Activated naive CD8-positive, alpha-beta T cell treated with anti-CD3 and anti-CD28 coated beads, Interleukin-2, amount 10 ng/mL, durations not matched to agents 7 days and 5 days (primary cell): ENCODE data around the gene UBE2U. TPM values are rescaled to one million over a fixed set of nuclear protein-coding genes. Genes with fewer than 3 reads are reported as not detected.

Experiments used
- ATAC-seq: fragments of 150-1000 bp; cut with Tn5 transposase; one replicate; pipeline ENCODE4 v1.10.0; 2021; ENCODE audit warnings: low read depth, moderate library complexity
- POLR2A ChIA-PET: fragments of 350-600 bp; sonication (Branson Sonifier 250); formaldehyde crosslinking; loops from one replicate; lab custom pipeline; 2021; ENCODE audit warnings: antibody characterized with exemption; lab: Charles Lee
- DNase-seq: peaks from one replicate; pipeline ENCODE4 v3.0.0; 2021
- H3K27ac Mint-ChIP-seq: one replicate; pipeline ENCODE4 v1.8.0; 2022; ENCODE audit warnings: mild to moderate bottlenecking, mixed read lengths
- H3K27me3 Mint-ChIP-seq: one replicate; pipeline ENCODE4 v1.8.0; 2022; ENCODE audit warnings: mild to moderate bottlenecking, moderate library complexity, mixed read lengths
- H3K36me3 Mint-ChIP-seq: one replicate; pipeline ENCODE4 v1.8.0; 2021; ENCODE audit warnings: mild to moderate bottlenecking, mixed read lengths
- H3K4me1 Mint-ChIP-seq: one replicate; pipeline ENCODE4 v1.8.0; 2021; ENCODE audit warnings: mixed read lengths
- H3K4me3 Mint-ChIP-seq: one replicate; pipeline ENCODE4 v1.8.0; 2022; ENCODE audit warnings: mild to moderate bottlenecking, moderate library complexity, mixed read lengths
- H3K9me3 Mint-ChIP-seq: one replicate; pipeline ENCODE4 v1.8.0; 2021; ENCODE audit warnings: mixed read lengths
- total RNA-seq, 2 experiments: library from RNA; stranded (reverse); gene quantifications; one replicate each; pipeline ENCODE4 v1.2.3, GENCODE V29; 2021

Gene UBE2U, protein sequence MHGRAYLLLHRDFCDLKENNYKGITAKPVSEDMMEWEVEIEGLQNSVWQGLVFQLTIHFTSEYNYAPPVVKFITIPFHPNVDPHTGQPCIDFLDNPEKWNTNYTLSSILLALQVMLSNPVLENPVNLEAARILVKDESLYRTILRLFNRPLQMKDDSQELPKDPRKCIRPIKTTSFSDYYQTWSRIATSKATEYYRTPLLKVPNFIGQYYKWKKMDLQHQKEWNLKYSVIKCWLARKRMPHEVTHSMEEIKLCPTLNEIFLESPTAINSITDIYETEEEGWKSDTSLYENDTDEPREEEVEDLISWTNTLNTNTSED
- not detected for total RNA-seq

DNA sequence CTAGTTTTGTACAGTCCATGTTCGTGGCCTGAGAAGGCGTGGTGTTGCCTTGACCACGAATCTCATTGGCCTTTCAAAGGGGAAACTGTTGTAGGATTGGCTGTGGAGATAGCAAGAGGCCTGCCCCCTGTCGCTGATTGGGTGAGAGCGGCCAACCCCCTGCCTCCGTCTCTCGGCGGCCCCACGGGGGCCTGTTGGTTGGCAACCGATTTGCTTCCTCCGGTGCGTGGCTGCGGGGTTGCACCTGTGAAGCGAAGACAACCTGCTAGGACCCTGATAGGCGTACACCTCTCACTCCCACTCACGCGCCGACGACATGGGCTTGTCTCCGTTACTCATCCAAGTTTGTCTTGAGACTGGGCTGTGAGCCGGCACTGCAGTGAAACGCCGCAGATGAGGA, at the start of gene UBE2U:
UBE2U (plus strand) TSS at position 204 of the 400 bp plus-strand sequence. CDS start 428 bp downstream, outside the sequence.
- H3K27ac Mint-ChIP-seq: no peak within 1 kb of the TSS
- no peaks in the 10 kb centered on the region for H3K9me3 Mint-ChIP-seq
- no peaks in the 10 kb centered on the region for H3K36me3 Mint-ChIP-seq
- no peak within 1 kb of the TSS for H3K4me3 Mint-ChIP-seq
- ATAC-seq (no peak), DNase-seq (no peak)
- no peaks in the 10 kb centered on the region for H3K4me1 Mint-ChIP-seq
- H3K27me3 Mint-ChIP-seq: peaks cover 14% of the 10 kb centered on the region
- POLR2A ChIA-PET: no interaction called here

DNA sequence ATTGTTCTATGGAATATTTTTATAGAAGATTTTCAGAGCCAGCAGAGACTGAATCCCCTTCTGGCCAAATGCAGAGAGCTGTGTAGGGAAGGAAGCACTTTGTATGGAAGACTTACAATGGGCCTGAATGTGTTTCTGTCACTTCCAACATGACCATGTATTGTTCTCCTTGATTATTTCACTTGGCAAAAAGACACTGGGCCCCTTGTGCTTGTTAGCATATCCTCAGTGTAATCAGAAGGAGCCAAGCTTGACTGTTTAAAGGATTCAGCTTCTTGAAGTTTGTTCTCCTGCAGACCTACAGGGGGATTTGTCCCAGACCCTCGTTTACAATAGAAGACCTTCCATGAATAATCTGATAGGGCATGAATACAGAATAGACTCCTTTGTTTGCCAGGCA, 48.1 kb upstream of the UBE2U start:
- Mint-ChIP-seq H3K36me3 (no peaks in the 10 kb centered on the region), H3K27me3 (peaks cover 3% of the 10 kb centered on the region), H3K9me3 (no peaks in the 10 kb centered on the region), H3K4me3 (no peak overlapping the region), H3K4me1 (no peaks in the 10 kb centered on the region), H3K27ac (no peak overlapping the region)
- ATAC-seq (no peak), DNase-seq (no peak)
- POLR2A ChIA-PET: no interaction called here

DNA sequence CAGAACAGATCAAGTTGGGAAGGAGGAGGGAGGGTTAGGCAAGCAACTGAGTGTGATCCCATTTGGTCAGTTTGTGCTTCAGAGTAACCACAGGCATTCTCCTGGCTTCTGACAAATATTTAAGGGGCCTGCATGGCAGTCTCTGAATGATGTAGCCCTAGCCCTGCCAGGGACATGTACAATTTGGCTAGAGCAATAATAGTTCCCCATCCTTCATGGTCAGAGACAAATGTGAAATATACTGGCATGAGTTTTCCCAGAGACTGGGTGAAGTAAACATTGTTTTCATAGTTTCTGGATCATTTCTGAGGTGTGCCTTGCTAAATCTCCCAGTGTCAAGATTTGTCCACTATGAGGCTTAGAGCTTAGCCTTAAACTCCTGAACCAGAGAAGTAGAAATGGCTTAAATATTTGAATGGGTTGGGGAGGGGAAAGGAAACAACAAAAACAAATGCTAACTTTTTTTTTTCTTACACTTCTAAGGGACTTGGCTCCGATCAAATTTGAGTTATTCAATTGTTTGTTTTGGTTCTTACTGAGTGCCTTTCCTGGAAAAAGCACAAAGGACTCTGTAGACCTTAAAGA, 42.0 kb upstream of the UBE2U start:
- Mint-ChIP-seq H3K4me1 (no peaks in the 10 kb centered on the region), H3K27me3 (peaks cover 11% of the 10 kb centered on the region), H3K27ac (no peak overlapping the region), H3K36me3 (no peaks in the 10 kb centered on the region), H3K4me3 (no peak overlapping the region), H3K9me3 (no peaks in the 10 kb centered on the region)
- no peak for DNase-seq
- no peak for ATAC-seq
- POLR2A ChIA-PET: no interaction called here

DNA sequence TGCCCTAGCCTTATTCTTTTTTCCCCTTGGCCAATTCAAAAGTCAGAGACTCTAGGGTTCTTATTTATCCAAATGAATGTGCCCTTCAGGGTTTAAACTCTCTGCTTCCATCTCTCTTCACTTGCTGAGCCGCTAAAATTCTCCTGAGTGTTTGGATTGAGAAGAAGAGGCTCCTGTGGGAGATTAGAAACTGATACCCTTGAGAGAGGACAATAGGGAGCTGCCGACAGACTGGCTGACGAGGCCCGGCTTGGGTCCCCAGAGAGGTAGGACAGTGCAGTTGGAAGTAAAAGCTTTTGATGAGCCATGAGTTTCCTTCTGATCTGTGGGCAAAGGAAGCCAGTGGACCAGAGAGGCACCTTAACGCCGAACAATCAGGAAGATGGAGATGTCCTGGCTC, 41.3 kb upstream of the UBE2U start:
- Mint-ChIP-seq H3K4me3 (no peak overlapping the region), H3K36me3 (no peaks in the 10 kb centered on the region), H3K27me3 (peaks cover 12% of the 10 kb centered on the region), H3K9me3 (no peaks in the 10 kb centered on the region), H3K27ac (no peak overlapping the region), H3K4me1 (no peaks in the 10 kb centered on the region)
- POLR2A ChIA-PET: no interaction called here
- DNase-seq (no peak), ATAC-seq (no peak)

DNA sequence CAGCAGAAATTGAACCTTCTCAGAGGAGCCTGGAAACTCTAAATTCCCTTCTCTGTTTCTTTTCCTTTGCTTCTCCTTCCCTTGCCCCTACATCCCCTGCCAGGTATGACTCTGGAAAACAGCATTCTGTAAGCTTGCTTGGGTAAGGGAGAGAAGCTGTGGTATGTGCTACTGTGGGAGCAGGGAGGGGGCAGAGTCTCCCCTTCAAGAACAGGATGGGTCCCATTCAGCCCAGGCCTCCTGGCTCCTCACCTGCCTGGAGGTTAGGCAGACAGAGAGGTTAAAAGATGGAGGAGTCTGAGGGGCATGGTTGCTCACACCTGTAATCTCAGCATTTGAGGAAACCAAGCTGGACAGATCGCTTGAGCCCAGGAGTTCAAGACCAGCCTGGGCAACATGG, 40.6 kb upstream of the UBE2U start:
- no peaks in the 10 kb centered on the region for H3K9me3 Mint-ChIP-seq
- peaks cover 13% of the 10 kb centered on the region for H3K27me3 Mint-ChIP-seq
- no peak for DNase-seq
- H3K36me3 Mint-ChIP-seq: no peaks in the 10 kb centered on the region
- POLR2A ChIA-PET: no interaction called here
- no peak overlapping the region for H3K4me3 Mint-ChIP-seq
- ATAC-seq: no peak
- no peak overlapping the region for H3K27ac Mint-ChIP-seq
- H3K4me1 Mint-ChIP-seq: no peaks in the 10 kb centered on the region

DNA sequence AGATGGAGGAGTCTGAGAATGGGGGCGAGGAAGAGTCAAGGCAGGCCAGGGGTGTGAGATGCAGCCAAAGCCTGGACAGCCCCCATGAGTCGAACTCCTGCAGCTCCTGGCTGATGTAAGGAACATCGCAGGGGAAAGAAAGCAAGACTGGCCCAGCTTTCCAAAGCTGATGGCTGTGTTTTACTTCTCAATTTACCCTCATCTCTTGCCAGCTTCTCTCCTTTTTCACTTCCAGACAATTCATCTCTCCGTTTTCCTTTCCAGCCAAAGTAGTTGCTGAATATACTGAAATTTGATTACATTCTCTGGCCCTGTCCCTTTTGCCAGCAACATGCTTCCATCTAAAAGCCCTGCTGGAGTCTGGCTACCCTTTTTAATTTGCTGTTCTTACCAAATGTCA, 40.0 kb upstream of the UBE2U start:
- peaks cover 13% of the 10 kb centered on the region for H3K27me3 Mint-ChIP-seq

DNA sequence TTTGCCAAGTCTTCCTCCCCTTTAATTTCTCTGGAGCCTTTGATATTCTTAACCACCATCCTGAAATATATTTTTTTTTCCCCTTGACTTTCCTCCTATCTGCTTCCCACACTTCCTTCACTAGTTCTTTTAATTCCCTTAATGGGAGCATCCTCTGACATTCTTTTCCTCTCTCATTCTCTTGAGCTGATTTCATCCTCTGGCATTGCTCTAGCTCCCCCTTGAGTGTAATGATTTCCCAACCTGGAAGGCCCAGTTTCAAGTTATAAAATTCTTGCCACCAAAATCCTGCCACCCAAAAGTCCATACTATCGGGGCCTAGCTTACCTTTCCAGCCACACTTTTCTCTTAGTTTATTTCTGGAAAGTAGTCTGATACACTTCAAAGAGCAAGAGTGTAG, 39.5 kb upstream of the UBE2U start:
- H3K9me3 Mint-ChIP-seq: no peaks in the 10 kb centered on the region
- H3K27ac Mint-ChIP-seq: no peak overlapping the region
- H3K4me3 Mint-ChIP-seq: no peak overlapping the region
- H3K4me1 Mint-ChIP-seq: no peaks in the 10 kb centered on the region
- no peak for DNase-seq
- no peak for ATAC-seq
- peaks cover 13% of the 10 kb centered on the region for H3K27me3 Mint-ChIP-seq
- POLR2A ChIA-PET: no interaction called here
- no peaks in the 10 kb centered on the region for H3K36me3 Mint-ChIP-seq

More for the DNA sequence above, 40.0 kb upstream of the UBE2U start:
- H3K27ac Mint-ChIP-seq: no peak overlapping the region
- POLR2A ChIA-PET: no interaction called here
- no peaks in the 10 kb centered on the region for H3K36me3 Mint-ChIP-seq
- ATAC-seq (no peak), DNase-seq (no peak)
- H3K4me3 Mint-ChIP-seq: no peak overlapping the region
- no peaks in the 10 kb centered on the region for H3K9me3 Mint-ChIP-seq
- H3K4me1 Mint-ChIP-seq: no peaks in the 10 kb centered on the region

DNA sequence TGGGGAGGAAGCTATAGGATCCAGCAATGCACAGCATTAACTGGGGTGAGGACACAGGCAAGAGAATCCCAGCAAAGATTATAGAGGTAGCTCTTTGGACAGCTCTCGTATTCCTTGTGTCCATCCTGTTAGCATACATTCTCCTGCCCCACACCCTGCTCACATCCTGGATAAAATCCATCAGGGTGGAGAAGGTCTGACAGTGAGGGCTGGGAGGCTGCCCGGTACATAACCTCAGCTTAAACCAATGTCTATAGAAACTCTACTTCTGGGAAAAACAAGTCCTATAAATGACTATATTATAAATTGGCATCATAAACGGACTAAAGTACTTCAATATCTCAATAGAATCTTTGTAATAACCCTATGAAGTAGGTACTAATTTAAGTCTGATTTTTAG, 36.8 kb upstream of the UBE2U start:
- H3K9me3 Mint-ChIP-seq: no peaks in the 10 kb centered on the region
- H3K4me1 Mint-ChIP-seq: peaks cover under 1% of the 10 kb centered on the region
- H3K27ac Mint-ChIP-seq: no peak overlapping the region
- H3K4me3 Mint-ChIP-seq: no peak overlapping the region
- ATAC-seq (no peak), DNase-seq (no peak)
- peaks cover 7% of the 10 kb centered on the region for H3K27me3 Mint-ChIP-seq
- POLR2A ChIA-PET: no interaction called here
- H3K36me3 Mint-ChIP-seq: no peaks in the 10 kb centered on the region

DNA sequence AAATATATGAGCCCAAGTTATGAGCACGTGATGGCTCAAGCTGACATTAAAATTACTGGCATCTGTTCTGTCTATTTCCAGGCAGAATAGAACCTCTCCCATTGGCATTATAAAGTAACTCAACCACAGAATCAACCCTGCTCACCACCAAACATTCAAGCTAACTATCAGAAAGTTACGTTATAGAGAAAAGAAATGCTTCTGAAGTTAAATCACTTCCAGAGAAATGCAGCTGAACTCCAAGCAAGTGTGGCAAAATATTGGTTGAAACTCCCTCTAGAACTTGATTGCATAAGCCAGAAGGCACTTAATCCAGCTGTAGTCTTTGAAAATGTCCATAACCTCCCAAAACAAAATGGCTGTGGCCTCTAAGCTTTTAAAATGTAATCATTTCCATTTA, 36.2 kb upstream of the UBE2U start:
- Mint-ChIP-seq H3K4me1 (peaks cover 6% of the 10 kb centered on the region), H3K9me3 (no peaks in the 10 kb centered on the region), H3K36me3 (no peaks in the 10 kb centered on the region), H3K27me3 (peaks cover 5% of the 10 kb centered on the region), H3K4me3 (no peak overlapping the region), H3K27ac (no peak overlapping the region)
- POLR2A ChIA-PET: no interaction called here
- ATAC-seq (no peak), DNase-seq (no peak)

DNA sequence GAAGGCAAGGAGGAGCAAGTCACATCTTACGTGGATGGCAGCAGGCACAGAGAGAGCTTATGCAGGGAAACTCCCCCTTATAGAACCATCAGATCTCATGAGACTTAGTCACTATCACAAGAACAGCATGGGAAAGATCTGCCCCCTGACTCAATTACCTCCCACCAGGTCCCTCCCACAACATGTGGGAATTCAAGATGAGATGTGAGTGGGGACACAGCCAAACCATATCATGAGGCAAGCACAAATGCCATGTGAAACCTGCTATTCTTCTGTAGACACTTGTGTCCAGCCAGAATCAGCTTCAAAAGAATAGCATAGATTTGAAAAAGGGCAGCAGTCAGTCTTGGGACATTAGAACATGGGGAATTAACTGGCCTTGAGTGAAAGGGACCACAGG, 32.2 kb upstream of the UBE2U start:
- ATAC-seq (no peak), DNase-seq (no peak)
- H3K4me3 Mint-ChIP-seq: no peak overlapping the region
- no peak overlapping the region for H3K27ac Mint-ChIP-seq
- no peaks in the 10 kb centered on the region for H3K9me3 Mint-ChIP-seq
- POLR2A ChIA-PET: no interaction called here
- no peaks in the 10 kb centered on the region for H3K36me3 Mint-ChIP-seq
- peaks cover 6% of the 10 kb centered on the region for H3K4me1 Mint-ChIP-seq
- H3K27me3 Mint-ChIP-seq: peaks cover 11% of the 10 kb centered on the region

DNA sequence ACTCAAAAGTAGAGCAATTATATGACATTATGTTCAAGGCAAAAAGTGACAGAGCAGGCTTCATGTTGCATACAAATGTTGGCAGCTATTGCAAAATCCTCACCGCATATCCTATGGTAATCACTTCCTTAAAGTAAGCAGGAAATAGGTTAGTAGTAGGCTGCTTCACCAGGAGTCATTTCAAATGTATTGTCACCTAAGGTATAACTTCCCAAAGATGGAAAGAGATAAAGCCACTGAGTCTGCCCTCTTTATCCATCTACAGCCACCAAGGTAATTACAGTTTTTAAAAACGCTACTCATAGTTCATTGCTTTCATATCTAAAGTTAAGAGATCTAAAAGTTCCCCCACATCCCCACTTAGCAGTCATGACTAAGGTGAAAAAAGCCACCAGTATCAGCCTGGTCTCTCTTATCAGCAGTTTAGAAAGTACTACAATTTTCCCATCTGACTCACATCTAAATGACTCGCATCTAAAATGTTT, 31.6 kb upstream of the UBE2U start:
- Mint-ChIP-seq H3K4me1 (peaks cover 8% of the 10 kb centered on the region), H3K4me3 (no peak overlapping the region), H3K36me3 (no peaks in the 10 kb centered on the region), H3K9me3 (no peaks in the 10 kb centered on the region), H3K27me3 (peaks cover 13% of the 10 kb centered on the region), H3K27ac (no peak overlapping the region)
- POLR2A ChIA-PET: no interaction called here
- DNase-seq (no peak), ATAC-seq (no peak)

DNA sequence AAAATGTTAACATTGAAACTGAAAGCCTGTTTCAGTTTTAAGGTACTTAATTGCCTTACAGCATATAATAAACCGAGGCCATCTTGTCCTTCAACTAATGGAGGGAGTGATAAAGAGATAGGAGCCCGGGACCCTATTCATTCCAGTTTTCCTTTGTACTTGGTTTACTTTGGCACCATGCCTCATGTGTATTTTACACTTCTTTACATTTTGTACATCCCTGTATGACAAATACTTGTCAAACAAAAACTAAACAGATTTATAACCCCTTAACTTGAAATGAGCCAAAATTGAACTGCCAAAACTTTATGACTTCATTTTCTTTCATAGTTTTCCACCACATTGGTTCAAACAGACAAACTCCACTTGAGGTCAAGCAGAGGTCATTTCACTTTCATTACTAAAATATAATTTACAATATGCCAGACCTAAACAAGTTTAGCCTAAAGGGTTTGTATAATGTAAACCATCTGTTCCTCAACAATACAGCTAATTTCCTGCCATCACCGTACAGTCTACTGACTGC, 30.9 kb upstream of the UBE2U start:
- H3K27me3 Mint-ChIP-seq: peaks cover 11% of the 10 kb centered on the region
- no peak overlapping the region for H3K4me3 Mint-ChIP-seq
- ATAC-seq (no peak), DNase-seq (no peak)
- POLR2A ChIA-PET: no interaction called here
- H3K27ac Mint-ChIP-seq: no peak overlapping the region
- H3K36me3 Mint-ChIP-seq: no peaks in the 10 kb centered on the region
- H3K9me3 Mint-ChIP-seq: no peaks in the 10 kb centered on the region
- peaks cover 8% of the 10 kb centered on the region for H3K4me1 Mint-ChIP-seq

DNA sequence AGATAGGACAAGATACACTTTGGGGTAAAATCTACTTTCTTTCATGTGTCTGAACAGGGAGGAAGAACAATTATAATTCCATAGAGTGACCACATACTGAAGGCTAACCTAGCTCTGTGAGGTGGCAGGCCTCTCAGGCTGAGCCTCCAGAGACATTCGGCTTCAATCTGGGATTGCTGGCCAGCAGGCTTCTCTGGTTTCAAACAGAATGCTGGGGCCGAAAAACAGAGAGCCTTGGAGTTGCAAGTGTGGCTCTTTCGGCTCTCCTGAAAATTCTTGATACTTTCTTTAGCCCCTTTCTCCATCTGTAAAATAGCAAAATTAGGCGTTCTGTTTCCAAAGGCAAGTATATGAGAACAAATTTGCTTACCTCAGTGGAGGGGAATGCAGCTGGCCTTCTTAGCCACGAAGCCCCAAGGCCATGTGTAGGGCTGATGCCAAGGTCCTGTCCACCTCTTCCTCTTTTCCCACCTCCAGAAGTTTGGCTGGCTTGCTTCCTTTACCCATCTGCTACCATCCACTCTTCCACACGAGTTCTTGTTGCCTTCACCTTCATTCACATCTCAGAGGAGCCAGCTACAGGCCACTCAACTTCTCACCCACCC, 30.0 kb upstream of the UBE2U start:
- Mint-ChIP-seq H3K9me3 (no peaks in the 10 kb centered on the region), H3K27ac (no peak overlapping the region), H3K27me3 (peaks cover 11% of the 10 kb centered on the region), H3K4me1 (peaks cover 8% of the 10 kb centered on the region), H3K36me3 (no peaks in the 10 kb centered on the region), H3K4me3 (no peak overlapping the region)
- POLR2A ChIA-PET: no interaction called here
- ATAC-seq (no peak), DNase-seq (no peak)

DNA sequence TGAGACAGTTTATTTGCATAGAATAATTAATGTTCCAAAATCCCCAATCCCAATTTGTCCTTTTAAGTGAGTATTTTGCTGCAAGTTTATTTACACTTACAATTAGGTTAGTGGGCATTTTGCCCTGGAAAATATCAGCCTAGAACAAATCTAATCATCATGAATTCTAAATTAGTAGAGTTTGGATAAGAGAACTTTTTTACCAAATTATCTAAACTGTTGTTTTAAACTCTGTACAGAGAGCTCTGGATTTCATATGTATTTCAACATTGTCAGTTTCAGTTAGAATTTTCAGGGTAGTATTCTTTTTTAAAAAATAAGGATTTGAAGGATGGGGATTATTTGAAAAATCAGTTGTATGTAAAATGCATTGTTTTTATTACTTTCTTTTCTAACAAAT, 27.8 kb upstream of the UBE2U start:
- Mint-ChIP-seq H3K4me1 (peaks cover 8% of the 10 kb centered on the region), H3K4me3 (no peak overlapping the region), H3K9me3 (no peaks in the 10 kb centered on the region), H3K27me3 (peaks cover 14% of the 10 kb centered on the region), H3K36me3 (no peaks in the 10 kb centered on the region), H3K27ac (no peak overlapping the region)
- POLR2A ChIA-PET: no interaction called here
- no peak for DNase-seq
- no peak for ATAC-seq
